Gastroesophageal sphincter (tissue), 3 donors: ENCODE measurements around the gene HTRA1.

ENCODE experiments used
- EP300 ChIP-seq: sonication (generic); formaldehyde crosslinking; IDR thresholded peaks from one replicate; pipeline ENCODE4 v1.6.1; 2017; ENCODE audit warnings: antibody characterized with exemption, mild to moderate bottlenecking
- POLR2A ChIP-seq, 2 donors: fragments of 450-650 bp; IDR thresholded peaks; one replicate each; pipeline ENCODE4 v1.6.1; 2017; ENCODE audit warnings: antibody characterized with exemption in 2 of 2, mild to moderate bottlenecking in 2 of 2, moderate library complexity in 1 of 2
- POLR2AphosphoS5 ChIP-seq: sonication (generic); formaldehyde crosslinking; IDR thresholded peaks from one replicate; pipeline ENCODE4 v1.6.1; 2017; ENCODE audit warnings: antibody characterized with exemption
- TF ChIP-seq, protein P1 (sequence below), 4 experiments: fragments of 200-600 bp in 2 of 4; fragments of 450-650 bp in 2 of 4; sonication (generic) in 1 of 4; IDR thresholded peaks; one replicate each; pipeline ENCODE4 v1.5.1; 2017 to 2019; ENCODE audit warnings: antibody characterized with exemption in 4 of 4, mild to moderate bottlenecking in 2 of 4, moderate library complexity in 2 of 4

DNA sequence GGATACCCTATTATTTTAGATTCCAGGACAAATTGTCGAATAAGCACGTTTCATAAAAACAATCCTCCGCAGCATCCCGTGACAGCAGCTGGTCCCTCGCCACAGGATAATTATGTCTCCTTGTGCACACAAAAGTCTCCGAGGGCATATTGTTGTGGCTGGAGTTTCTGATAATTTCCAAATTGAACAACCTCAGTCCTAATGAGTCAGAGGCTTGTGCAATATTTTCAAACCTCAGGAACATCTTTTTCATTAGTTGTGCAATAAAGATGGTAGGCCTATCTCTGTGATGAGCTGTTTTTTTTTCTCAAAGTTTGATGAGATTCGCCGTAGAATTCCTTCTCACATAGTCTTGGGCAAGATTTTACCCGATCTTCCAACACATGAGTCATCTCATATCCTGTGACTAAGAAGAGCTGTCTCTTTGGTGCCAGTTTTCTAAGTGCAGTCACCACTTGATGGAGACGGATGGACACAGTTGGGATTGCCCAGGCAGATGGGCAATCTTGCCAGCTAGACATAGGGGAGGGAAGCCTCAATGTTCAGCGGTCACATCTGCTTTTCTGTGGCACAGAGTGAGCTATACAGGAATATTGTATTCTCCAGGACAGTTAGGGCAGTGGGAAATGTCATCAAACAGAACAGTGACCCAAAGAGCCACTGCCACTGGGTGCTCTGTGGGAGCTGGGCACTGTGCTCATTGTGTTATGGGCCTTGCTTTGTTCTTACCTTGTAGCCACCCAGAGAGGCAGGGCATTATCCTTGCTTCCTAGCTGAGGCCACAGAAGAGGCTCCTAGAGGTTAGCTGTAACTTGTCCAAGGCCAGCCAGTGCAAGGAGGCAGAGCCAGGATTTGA lies 7.8 kb downstream of the HTRA1 start:
- TF ChIP-seq, protein P1, sequence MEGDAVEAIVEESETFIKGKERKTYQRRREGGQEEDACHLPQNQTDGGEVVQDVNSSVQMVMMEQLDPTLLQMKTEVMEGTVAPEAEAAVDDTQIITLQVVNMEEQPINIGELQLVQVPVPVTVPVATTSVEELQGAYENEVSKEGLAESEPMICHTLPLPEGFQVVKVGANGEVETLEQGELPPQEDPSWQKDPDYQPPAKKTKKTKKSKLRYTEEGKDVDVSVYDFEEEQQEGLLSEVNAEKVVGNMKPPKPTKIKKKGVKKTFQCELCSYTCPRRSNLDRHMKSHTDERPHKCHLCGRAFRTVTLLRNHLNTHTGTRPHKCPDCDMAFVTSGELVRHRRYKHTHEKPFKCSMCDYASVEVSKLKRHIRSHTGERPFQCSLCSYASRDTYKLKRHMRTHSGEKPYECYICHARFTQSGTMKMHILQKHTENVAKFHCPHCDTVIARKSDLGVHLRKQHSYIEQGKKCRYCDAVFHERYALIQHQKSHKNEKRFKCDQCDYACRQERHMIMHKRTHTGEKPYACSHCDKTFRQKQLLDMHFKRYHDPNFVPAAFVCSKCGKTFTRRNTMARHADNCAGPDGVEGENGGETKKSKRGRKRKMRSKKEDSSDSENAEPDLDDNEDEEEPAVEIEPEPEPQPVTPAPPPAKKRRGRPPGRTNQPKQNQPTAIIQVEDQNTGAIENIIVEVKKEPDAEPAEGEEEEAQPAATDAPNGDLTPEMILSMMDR (IDR thresholded peaks at IDR 0.05), result no peak
- TF ChIP-seq POLR2A (IDR thresholded peaks at IDR 0.05), result no peak
- TF ChIP-seq POLR2AphosphoS5, result peak; percentile 73
- no peak for TF ChIP-seq EP300
